Measurements from ENCODE around the gene TGFB2. TPM values are rescaled to one million over a fixed set of nuclear protein-coding genes. Genes with fewer than 3 reads are reported as not detected.

Gene TGFB2
- polyA plus RNA-seq, 1 donor (not counting 4 experiments of a cell fraction or from before 2014, with no cell fraction given): 21.5 TPM

GRCh38 chr1:218400624-218401023 is 55.5 kb downstream of the TGFB2 start:
- DNase-seq (ENCODE audit: low read depth, low spot score) (no peak), FAIRE-seq (no peak)
- TF ChIP-seq CTCF (optimal IDR thresholded peaks at IDR 0.05 in 1 of 3, IDR thresholded peaks at IDR 0.05 in 1 of 3, conservative IDR thresholded peaks at IDR 0.05 in 1 of 3; ENCODE audit: extremely low read depth in 1 of 3, insufficient read depth in 2 of 3, low read length in 3 of 3) (no peak), EZH2 (IDR thresholded peaks at IDR 0.05; ENCODE audit: low read length) (no peak)
- no peak overlapping the region for H3K9ac ChIP-seq (ENCODE audit: control insufficient read depth, extremely low read depth, insufficient read depth, low read length)
- H3K27me3 ChIP-seq (ENCODE audit: control insufficient read depth, extremely low read depth, insufficient read depth, low read length): no peaks in the 10 kb centered on the region
- no peak overlapping the region for H3K4me3 ChIP-seq (ENCODE audit: control insufficient read depth in 2 of 3, extremely low read depth in 1 of 3, insufficient read depth in 2 of 3, low read depth in 1 of 3, low read length in 3 of 3)
- peaks cover 0 to 5% of the 10 kb centered on the region in 2 experiments for H3K36me3 ChIP-seq (ENCODE audit: control insufficient read depth in 2 of 2, extremely low read depth in 1 of 2, insufficient read depth in 2 of 2, low read length in 2 of 2)
- H4K20me1 ChIP-seq (ENCODE audit: control insufficient read depth, extremely low read depth, insufficient read depth, low read length): no peaks in the 10 kb centered on the region
- H3K9me3 ChIP-seq (ENCODE audit: control insufficient read depth, low read depth, low read length): no peaks in the 10 kb centered on the region
- H3K9me1 ChIP-seq (ENCODE audit: control insufficient read depth, extremely low read depth, insufficient read depth, low read length): no peaks in the 10 kb centered on the region
- H3K4me2 ChIP-seq (ENCODE audit: control insufficient read depth, extremely low read depth, insufficient read depth, low read depth, low read length): no peak overlapping the region
- dilution Hi-C loops (cut with MboI; ENCODE audit: extremely low pct_ligation_motif_present, low sequenced_read_pairs): no loop called here
- H2AFZ ChIP-seq (ENCODE audit: control insufficient read depth, low read length): no peak overlapping the region
- no peak overlapping the region for H3K27ac ChIP-seq (ENCODE audit: control insufficient read depth, insufficient read depth, low read length)
- H3K79me2 ChIP-seq (ENCODE audit: control insufficient read depth, insufficient read depth, low read length): peaks cover 8% of the 10 kb centered on the region
- H3K4me1 ChIP-seq (ENCODE audit: control insufficient read depth, extremely low read depth, insufficient read depth, low read length): peaks cover 13% of the 10 kb centered on the region

GRCh38 chr1:218401441-218401997 is 56.4 kb downstream of the TGFB2 start:
- H3K79me2 ChIP-seq (ENCODE audit: control insufficient read depth, insufficient read depth, low read length): peaks cover 8% of the 10 kb centered on the region
- no peak overlapping the region for H2AFZ ChIP-seq (ENCODE audit: control insufficient read depth, low read length)
- H3K36me3 ChIP-seq (ENCODE audit: control insufficient read depth in 2 of 2, extremely low read depth in 1 of 2, insufficient read depth in 2 of 2, low read length in 2 of 2): peaks cover 0 to 5% of the 10 kb centered on the region in 2 experiments
- H3K9me3 ChIP-seq (ENCODE audit: control insufficient read depth, low read depth, low read length): no peaks in the 10 kb centered on the region
- H3K27me3 ChIP-seq (ENCODE audit: control insufficient read depth, extremely low read depth, insufficient read depth, low read length): no peaks in the 10 kb centered on the region
- H3K4me3 ChIP-seq (ENCODE audit: control insufficient read depth in 2 of 3, extremely low read depth in 1 of 3, insufficient read depth in 2 of 3, low read depth in 1 of 3, low read length in 3 of 3): no peak overlapping the region
- no peak overlapping the region for H3K4me2 ChIP-seq (ENCODE audit: control insufficient read depth, extremely low read depth, insufficient read depth, low read depth, low read length)
- peaks cover 13% of the 10 kb centered on the region for H3K4me1 ChIP-seq (ENCODE audit: control insufficient read depth, extremely low read depth, insufficient read depth, low read length)
- no peaks in the 10 kb centered on the region for H3K9me1 ChIP-seq (ENCODE audit: control insufficient read depth, extremely low read depth, insufficient read depth, low read length)
- TF ChIP-seq EZH2 (IDR thresholded peaks at IDR 0.05; ENCODE audit: low read length): no peak
- TF ChIP-seq CTCF (optimal IDR thresholded peaks at IDR 0.05 in 1 of 3, IDR thresholded peaks at IDR 0.05 in 1 of 3, conservative IDR thresholded peaks at IDR 0.05 in 1 of 3; ENCODE audit: extremely low read depth in 1 of 3, insufficient read depth in 2 of 3, low read length in 3 of 3): no peak
- H3K9ac ChIP-seq (ENCODE audit: control insufficient read depth, extremely low read depth, insufficient read depth, low read length): no peak overlapping the region
- no peak overlapping the region for H3K27ac ChIP-seq (ENCODE audit: control insufficient read depth, insufficient read depth, low read length)
- H4K20me1 ChIP-seq (ENCODE audit: control insufficient read depth, extremely low read depth, insufficient read depth, low read length): no peaks in the 10 kb centered on the region
- dilution Hi-C loops (cut with MboI; ENCODE audit: extremely low pct_ligation_motif_present, low sequenced_read_pairs): no loop called here
- no peak for DNase-seq (ENCODE audit: low read depth, low spot score)
- no peak for FAIRE-seq

Measured in keratinocyte (primary cell).